ENCODE results near the gene KRTAP8-1.

GRCh38 chr21:30831194-30831765, 18.2 kb upstream of the KRTAP8-1 start:
- peak; percentile 88 for TF ChIP-seq CTCF (conservative IDR thresholded peaks at IDR 0.05; ENCODE audit: low read length)
- no peak for TF ChIP-seq EZH2phosphoT487 (IDR thresholded peaks at IDR 0.05; ENCODE audit: borderline replicate concordance, low read depth, low read length)

All from OCI-LY7 (cell line).